ENCODE results near the gene WDR46.
"Not testable (repeated sequence)": the region's sequence is repeated elsewhere in the genome, so short reads cannot be mapped to it uniquely, and the experiment has no call there.

WDR46 gene

DNA sequence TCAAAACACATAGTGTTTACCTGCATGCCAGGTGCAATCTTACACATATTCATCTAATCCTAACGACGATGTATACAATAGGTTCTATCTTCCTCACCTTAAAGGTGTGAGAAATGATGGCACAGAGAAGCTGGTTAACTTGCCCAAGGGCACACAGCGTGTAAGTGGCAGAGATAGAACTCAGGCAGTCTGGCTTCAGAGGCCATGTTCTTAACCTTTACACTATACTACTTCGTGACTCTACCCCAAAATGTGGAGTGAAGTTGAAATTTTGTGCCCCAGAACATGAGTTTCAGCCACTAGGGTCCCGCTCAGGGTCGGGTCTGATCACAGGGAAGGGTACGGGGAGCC lies 17.9 kb downstream of the WDR46 start:
- Histone ChIP-seq H3K27ac (ENCODE audit: extremely low read depth, low read depth, low read length) (peak overlapping the region; percentile 99), H3K36me3 (ENCODE audit: control insufficient read depth in 2 of 2, insufficient read depth in 1 of 2, low read length in 2 of 2) (peaks cover 31 to 79% of the 10 kb centered on the region in 2 experiments), H3K4me3 (ENCODE audit: low read depth, low read length) (peak overlapping the region; percentile 76), H3K9me3 (ENCODE audit: control insufficient read depth, insufficient read depth, low read depth, low read length) (no peaks in the 10 kb centered on the region), H3K4me1 (ENCODE audit: control insufficient read depth, insufficient read depth, low read length) (peaks cover 22% of the 10 kb centered on the region)
- ChIA-PET POLR2A (interaction anchor here (1.1 to 3.1 kb wide), 21 partner anchors 8 to 300 kb away, joined by 5 to 65 read pairs (median 11); partner anchors contain the start of genes CUTA, HSD17B8, PFDN6 and PHF1), CTCF (interaction anchor here (0.5 to 2.8 kb wide), 12 partner anchors 10 to 286 kb away, joined by 3 to 14 read pairs (median 4); partner anchors contain the start of genes PFDN6 and WDR46)
- TF ChIP-seq ZNF768 (tag by site-specific recombination; IDR thresholded peaks at IDR 0.05) (peak; percentile 93), OVOL3 (tag by site-specific recombination; IDR thresholded peaks at IDR 0.05) (no peak)
- TF ChIP-seq, protein P1, sequence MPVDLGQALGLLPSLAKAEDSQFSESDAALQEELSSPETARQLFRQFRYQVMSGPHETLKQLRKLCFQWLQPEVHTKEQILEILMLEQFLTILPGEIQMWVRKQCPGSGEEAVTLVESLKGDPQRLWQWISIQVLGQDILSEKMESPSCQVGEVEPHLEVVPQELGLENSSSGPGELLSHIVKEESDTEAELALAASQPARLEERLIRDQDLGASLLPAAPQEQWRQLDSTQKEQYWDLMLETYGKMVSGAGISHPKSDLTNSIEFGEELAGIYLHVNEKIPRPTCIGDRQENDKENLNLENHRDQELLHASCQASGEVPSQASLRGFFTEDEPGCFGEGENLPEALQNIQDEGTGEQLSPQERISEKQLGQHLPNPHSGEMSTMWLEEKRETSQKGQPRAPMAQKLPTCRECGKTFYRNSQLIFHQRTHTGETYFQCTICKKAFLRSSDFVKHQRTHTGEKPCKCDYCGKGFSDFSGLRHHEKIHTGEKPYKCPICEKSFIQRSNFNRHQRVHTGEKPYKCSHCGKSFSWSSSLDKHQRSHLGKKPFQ (tag by site-specific recombination; IDR thresholded peaks at IDR 0.05): 0 out of 2 replicates have a peak, but pooled peaks have one; percentile 20

DNA sequence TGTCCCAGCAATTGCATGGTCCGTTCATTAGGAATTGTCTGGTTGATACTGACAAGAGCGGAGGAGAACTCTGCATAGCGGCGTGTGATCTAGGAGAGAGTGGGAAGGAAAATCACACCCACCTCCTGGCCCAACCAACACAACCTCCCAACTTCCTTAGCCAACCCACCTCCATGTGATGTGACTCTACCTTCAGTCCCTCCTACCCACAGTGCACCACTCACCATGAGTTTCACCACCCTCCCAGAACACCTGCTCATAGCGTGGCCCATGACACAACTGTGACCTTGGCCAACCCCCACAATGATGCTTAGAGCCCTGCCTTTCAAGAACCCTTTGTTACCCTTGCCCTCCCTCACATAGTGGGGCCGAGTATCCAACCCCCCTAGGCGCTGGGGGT lies 25.0 kb downstream of the WDR46 start:
- POLR2A ChIA-PET: interaction anchor here (0.6 to 3.6 kb wide), 3 partner anchors 8 to 292 kb away, joined by 3 to 18 read pairs (median 12); partner anchors contain the start of genes RPS18 and VPS52

DNA sequence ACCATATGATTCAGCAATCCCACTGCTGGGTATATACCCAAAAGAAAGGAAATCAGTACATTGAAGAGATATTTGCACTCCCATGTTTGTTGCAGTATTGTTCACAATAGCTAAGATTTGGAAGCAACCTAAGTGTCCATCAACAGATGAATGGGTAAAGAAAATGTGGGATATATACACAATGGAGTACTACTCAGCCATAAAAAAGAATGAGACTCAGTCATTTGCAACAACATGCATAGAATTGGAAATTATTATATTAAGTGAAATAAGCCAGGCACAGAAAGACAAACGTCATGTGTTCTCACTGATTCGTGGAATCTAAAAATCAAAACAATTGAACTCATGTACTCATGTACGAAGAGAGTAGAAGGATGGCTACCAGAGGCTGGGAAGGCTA lies 26.5 kb downstream of the WDR46 start:
- peak; percentile 94 for TF ChIP-seq ZNF146 (tag by site-specific recombination; IDR thresholded peaks at IDR 0.05)
- not testable (repeated sequence) for H3K9me3 ChIP-seq (ENCODE audit: control insufficient read depth, insufficient read depth, low read depth, low read length); H3K4me1 ChIP-seq (ENCODE audit: control insufficient read depth, insufficient read depth, low read length); H3K27ac ChIP-seq (ENCODE audit: extremely low read depth, low read depth, low read length); H3K4me3 ChIP-seq (ENCODE audit: low read depth, low read length)
- POLR2A ChIA-PET: interaction anchor here (0.7 to 3.6 kb wide), 3 partner anchors 9 to 30 kb away, joined by 3 to 18 read pairs (median 12); partner anchors contain the start of genes RPS18 and VPS52
- CTCF ChIA-PET: interaction anchor here (0.6 to 2.3 kb wide), 3 partner anchors 13 to 29 kb away, joined by 3 to 10 read pairs (median 9); partner anchors contain the start of gene B3GALT4
- peaks cover 41 to 82% of the 10 kb centered on the region in 2 experiments; a peak in 2 of 3 replicates for H3K36me3 ChIP-seq (ENCODE audit: control insufficient read depth in 2 of 2, insufficient read depth in 1 of 2, low read length in 2 of 2)

More for the DNA sequence above, 25.0 kb downstream of the WDR46 start:
- H3K27ac ChIP-seq (ENCODE audit: extremely low read depth, low read depth, low read length): no peak overlapping the region
- peaks cover 33 to 88% of the 10 kb centered on the region in 2 experiments for H3K36me3 ChIP-seq (ENCODE audit: control insufficient read depth in 2 of 2, insufficient read depth in 1 of 2, low read length in 2 of 2)
- H3K4me3 ChIP-seq (ENCODE audit: low read depth, low read length): no peak overlapping the region
- no peaks in the 10 kb centered on the region for H3K4me1 ChIP-seq (ENCODE audit: control insufficient read depth, insufficient read depth, low read length)
- CTCF ChIA-PET: interaction anchor here (2.3 kb wide), 1 partner anchor 15 kb away, joined by 10 read pairs; no protein-coding TSS in a partner anchor
- TF ChIP-seq MEIS1 (CRISPR knock-in tag; IDR thresholded peaks at IDR 0.05; ENCODE audit: borderline replicate concordance) (no peak), ZFHX2 (tag by site-specific recombination; conservative IDR thresholded peaks at IDR 0.05) (peak; percentile 77), ZNF221 (tag by site-specific recombination; IDR thresholded peaks at IDR 0.05; ENCODE audit: borderline replicate concordance) (no peak), ZNF558 (tag by site-specific recombination; IDR thresholded peaks at IDR 0.05) (no peak), KLF1 (tag by site-specific recombination; IDR thresholded peaks at IDR 0.05) (no peak), ZNF791 (tag by site-specific recombination; IDR thresholded peaks at IDR 0.05) (no peak), ZNF146 (tag by site-specific recombination; IDR thresholded peaks at IDR 0.05) (no peak), ZNF324 (tag by site-specific recombination; IDR thresholded peaks at IDR 0.05) (no peak), ZNF555 (tag by site-specific recombination; conservative IDR thresholded peaks at IDR 0.05) (no peak), ZNF24 (tag by site-specific recombination; IDR thresholded peaks at IDR 0.05) (no peak), EGR2 (tag by site-specific recombination; IDR thresholded peaks at IDR 0.05; ENCODE audit: low read depth) (peak; percentile 92), ZNF639 (tag by site-specific recombination; IDR thresholded peaks at IDR 0.05) (no peak), ZNF175 (tag by site-specific recombination; IDR thresholded peaks at IDR 0.05) (no peak)
- TF ChIP-seq, protein P2, sequence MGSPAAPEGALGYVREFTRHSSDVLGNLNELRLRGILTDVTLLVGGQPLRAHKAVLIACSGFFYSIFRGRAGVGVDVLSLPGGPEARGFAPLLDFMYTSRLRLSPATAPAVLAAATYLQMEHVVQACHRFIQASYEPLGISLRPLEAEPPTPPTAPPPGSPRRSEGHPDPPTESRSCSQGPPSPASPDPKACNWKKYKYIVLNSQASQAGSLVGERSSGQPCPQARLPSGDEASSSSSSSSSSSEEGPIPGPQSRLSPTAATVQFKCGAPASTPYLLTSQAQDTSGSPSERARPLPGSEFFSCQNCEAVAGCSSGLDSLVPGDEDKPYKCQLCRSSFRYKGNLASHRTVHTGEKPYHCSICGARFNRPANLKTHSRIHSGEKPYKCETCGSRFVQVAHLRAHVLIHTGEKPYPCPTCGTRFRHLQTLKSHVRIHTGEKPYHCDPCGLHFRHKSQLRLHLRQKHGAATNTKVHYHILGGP (tag by site-specific recombination; IDR thresholded peaks at IDR 0.05): no peak
- TF ChIP-seq, protein P3, sequence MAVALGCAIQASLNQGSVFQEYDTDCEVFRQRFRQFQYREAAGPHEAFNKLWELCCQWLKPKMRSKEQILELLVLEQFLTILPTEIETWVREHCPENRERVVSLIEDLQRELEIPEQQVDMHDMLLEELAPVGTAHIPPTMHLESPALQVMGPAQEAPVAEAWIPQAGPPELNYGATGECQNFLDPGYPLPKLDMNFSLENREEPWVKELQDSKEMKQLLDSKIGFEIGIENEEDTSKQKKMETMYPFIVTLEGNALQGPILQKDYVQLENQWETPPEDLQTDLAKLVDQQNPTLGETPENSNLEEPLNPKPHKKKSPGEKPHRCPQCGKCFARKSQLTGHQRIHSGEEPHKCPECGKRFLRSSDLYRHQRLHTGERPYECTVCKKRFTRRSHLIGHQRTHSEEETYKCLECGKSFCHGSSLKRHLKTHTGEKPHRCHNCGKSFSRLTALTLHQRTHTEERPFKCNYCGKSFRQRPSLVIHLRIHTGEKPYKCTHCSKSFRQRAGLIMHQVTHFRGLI (tag by site-specific recombination; IDR thresholded peaks at IDR 0.05): no peak
- H3K9me3 ChIP-seq (ENCODE audit: control insufficient read depth, insufficient read depth, low read depth, low read length): no peaks in the 10 kb centered on the region

Measured in HEK293 (cell line).